GM19397 (cell line): ENCODE data around the gene CDY1.
"Not testable (repeated sequence)": the region's sequence is repeated elsewhere in the genome, so short reads cannot be mapped to it uniquely, and the experiment has no call there.

ENCODE experiments used
- ATAC-seq: cut with Tn5 transposase; IDR thresholded peaks from one replicate; pipeline ENCODE4 v1.9.1; 2021; ENCODE audit warnings: mild to moderate bottlenecking, moderate library complexity; ENCODE audit not compliant: unreplicated experiment

CDY1 gene, protein sequence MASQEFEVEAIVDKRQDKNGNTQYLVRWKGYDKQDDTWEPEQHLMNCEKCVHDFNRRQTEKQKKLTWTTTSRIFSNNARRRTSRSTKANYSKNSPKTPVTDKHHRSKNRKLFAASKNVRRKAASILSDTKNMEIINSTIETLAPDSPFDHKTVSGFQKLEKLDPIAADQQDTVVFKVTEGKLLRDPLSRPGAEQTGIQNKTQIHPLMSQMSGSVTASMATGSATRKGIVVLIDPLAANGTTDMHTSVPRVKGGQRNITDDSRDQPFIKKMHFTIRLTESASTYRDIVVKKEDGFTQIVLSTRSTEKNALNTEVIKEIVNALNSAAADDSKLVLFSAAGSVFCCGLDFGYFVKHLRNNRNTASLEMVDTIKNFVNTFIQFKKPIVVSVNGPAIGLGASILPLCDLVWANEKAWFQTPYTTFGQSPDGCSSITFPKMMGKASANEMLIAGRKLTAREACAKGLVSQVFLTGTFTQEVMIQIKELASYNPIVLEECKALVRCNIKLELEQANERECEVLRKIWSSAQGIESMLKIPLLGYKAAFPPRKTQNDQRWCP

DNA sequence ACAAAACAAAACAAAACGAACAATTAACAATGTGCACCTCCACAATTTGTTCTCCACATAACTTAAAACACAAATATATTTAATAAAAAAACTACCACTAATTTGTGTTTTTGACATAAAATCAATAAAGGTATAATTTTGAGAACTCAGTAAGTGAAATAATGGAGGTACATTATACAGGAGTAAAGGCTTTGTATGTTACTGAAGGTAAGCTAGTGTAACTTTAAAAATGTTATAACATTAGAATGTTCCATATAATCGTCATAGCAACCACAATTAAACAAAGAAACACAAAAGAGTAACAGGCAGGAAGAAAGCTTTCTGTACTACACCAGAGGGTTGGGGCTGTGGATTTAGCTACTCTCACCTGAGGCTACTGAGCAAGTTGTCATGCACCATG is at the start of gene CDY1:
CDY1 (plus strand) TSS at position 301 of the 400 bp plus-strand sequence. CDS start 326 bp downstream, outside the sequence.
- not testable (repeated sequence) for ATAC-seq

DNA sequence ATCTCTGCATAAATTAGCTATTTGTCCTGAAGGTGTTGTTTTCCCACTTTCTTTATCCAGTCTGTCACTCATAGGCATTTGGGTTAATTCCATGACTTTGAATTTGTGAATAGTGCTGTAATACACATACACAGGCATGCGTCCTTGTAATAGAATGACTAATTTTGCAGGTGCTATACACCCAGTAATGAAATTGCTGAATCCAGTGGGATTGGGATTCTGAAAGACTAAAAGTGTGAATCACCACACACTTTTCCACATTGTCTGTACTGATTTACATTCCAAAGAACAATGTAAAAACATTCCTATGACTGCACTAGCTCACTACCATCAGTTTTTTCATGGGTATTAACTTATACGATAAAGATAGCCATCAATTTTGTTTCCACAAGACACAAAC is 28.6 kb upstream of the CDY1 start:
- ATAC-seq = not testable (repeated sequence)

DNA sequence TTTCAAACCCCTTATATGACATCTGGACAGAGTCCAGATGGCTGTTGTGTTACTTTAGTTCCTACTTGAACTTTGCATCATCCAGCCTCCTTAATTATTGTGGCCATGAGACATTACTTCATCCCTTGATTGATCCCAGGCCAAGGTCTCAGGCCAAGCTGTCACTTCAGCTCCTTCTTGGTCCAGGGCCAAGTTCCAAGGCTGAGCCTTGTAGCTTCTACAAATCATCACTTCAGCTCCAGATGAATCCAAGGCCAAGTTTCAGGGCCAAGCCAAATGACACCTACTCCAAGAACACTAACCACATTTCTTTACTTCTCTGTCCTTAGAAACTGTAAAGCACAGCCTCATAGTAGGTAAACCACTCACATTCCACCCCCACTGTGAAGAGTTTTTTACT is 1.7 kb upstream of the CDY1 start:
- not testable (repeated sequence) for ATAC-seq

DNA sequence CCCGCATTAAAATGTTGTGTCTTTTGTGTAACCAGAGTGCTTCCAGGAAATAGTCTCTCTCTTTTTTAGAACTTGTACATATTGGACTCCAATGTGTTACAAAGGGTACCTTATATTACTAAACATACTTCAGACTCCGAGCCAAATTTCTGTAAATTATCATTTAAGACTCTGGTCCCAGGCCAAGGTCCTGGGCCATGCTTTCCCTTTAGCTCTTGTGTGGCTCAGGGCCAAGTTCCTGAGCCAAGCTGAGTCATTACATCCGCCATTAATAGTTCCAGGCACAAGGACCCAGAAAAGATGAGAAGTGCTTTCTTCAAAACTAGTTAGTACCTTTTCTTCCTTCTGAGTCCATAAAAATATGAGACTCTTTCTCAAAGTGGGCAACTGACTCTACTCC is 4.6 kb downstream of the CDY1 start:
- ATAC-seq = not testable (repeated sequence)

DNA sequence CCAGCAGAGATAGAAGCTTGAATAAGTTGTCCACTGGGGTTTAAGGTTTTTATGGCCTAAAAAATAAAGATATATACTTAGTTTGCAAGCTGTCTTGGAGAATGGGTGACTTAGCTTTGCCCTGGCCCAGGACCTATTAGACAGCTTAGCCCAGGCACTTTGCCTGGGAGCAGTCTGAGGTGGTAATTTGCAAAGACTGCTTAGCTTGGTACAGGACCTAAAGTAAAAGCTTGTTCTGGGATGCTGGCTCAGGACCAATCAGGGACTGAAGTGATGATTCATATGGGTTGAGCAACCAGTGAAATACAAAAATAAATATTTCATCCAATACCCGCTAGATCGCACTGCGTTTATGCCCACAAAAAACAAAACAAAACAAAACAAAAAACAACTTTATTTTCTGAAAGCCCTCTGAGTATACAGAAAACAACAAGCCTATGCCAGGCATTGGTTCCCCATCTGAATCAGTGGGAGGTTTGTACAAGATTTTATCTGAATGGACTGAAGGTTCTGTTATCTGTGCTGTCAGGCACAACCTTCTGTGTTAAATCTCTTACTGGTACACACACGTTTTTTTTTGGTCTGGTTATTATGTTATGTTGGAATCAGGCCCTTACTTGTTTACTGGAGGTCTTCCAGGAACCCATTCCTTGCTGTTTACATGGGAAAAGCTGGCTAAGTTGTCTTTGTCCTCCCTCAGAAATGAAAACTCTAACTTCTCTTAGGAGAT is 8.6 kb downstream of the CDY1 start:
- not testable (repeated sequence) for ATAC-seq

DNA sequence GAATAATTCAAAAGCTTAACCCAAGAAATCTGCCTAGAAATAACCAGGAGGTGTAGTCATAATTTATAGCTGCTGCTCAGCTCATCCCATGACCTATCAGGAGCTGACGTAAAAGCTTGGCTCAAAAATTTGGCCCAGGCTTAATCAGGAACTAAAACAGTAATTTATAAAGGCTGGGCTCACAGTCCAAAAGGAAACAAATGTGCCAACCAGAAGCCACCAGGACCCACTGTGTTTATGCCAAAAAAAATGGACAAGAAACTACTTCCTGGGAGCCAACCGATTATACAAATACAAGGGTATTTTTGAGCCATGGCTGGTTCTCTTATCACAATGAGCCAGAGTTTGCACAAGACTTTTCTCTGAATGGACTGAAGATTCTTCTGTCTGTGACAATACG is 17.9 kb downstream of the CDY1 start:
- not testable (repeated sequence) for ATAC-seq

DNA sequence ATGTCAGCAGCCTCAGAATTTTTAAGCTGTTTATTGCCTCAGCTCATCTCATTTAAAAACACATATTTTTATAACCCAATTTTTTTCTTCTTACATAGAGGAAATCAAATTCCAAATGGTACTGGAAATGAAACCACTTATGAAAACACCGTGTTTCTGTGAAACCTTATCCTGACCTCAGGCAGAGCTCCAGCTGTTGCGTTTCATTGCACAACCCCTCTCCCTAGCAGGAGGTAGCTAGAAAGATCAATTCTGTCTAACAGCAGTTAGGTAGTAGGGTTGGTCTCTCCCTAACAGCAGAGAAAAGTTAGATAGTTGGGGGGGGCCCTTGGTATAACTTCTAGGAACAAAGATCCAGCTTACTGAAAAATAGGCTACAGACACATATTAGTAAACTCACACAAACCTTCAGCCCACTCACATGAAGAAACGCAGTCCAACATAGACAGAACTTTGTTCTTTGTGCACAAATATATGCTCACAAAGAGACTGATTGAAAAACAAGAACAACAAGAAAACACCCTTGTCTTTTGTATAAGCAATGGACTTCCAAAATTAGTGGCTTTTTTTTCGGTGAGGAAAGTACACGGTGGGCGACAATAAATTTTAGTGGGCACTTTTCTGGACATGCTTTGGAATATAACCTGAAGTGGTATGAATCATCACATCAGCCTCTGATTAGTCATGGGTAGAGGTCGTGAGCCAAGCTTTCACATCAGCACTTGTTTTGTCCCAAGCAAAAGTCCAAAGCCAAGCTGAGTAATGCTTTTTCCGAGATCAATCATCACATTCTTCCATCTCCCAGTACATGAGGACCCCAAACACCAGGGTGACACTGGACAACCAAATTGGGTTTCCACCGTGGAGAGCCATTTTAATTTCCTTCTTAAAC is 21.4 kb downstream of the CDY1 start:
- not testable (repeated sequence) for ATAC-seq
